ENCODE results near the gene POMC.

Gene POMC

GRCh38 chr2:25178976-25179375, 10.6 kb upstream of the POMC start:
- 96% methylated on average over 9 of the region's 10 CpGs for WGBS (ENCODE audit: insufficient coverage)
- ChIA-PET POLR2A (no interaction called here), CTCF (no interaction called here)
- Histone ChIP-seq H3K4me1 (ENCODE audit: control extremely low read depth in 1 of 4, control insufficient read depth in 4 of 4, insufficient read depth in 4 of 4, low read length in 3 of 4) (no peaks in the 10 kb centered on the region), H3K36me3 (ENCODE audit: control insufficient read depth in 4 of 4, insufficient read depth in 4 of 4, low read length in 3 of 4) (no peaks in the 10 kb centered on the region), H3K4me3 (ENCODE audit: control insufficient read depth in 1 of 7, extremely low read depth in 1 of 7, insufficient read depth in 4 of 7, low read depth in 2 of 7, low read length in 6 of 7) (no peak overlapping the region), H3K27me3 (replicated peaks in 2 of 5; ENCODE audit: control insufficient read depth in 4 of 5, insufficient read depth in 5 of 5, low read length in 4 of 5) (peaks cover 0 to 5% (median 0%) of the 10 kb centered on the region in 5 experiments), H3K27ac (ENCODE audit: insufficient read depth in 1 of 2, low read depth in 1 of 2, low read length in 2 of 2, poor library complexity in 1 of 2, severe bottlenecking in 2 of 2) (no peak overlapping the region), H3K9me3 (ENCODE audit: control extremely low read depth in 1 of 5, control insufficient read depth in 4 of 5, insufficient read depth in 2 of 5, low read depth in 1 of 5, low read length in 4 of 5) (no peaks in the 10 kb centered on the region)
- DNase-seq = no peak

GRCh38 chr2:25177211-25177611, 8.8 kb upstream of the POMC start:
- 99% methylated on average over 7 of the region's 8 CpGs for WGBS (ENCODE audit: insufficient coverage)
- CTCF ChIA-PET = interaction anchor here (1.0 kb wide), 1 partner anchor 353 kb away, joined by 3 read pairs; no protein-coding TSS in a partner anchor
- POLR2A ChIA-PET = no interaction called here
- Histone ChIP-seq H3K27me3 (replicated peaks in 2 of 5; ENCODE audit: control insufficient read depth in 4 of 5, insufficient read depth in 5 of 5, low read length in 4 of 5) (peaks cover 0 to 5% (median 0%) of the 10 kb centered on the region in 5 experiments), H3K4me1 (ENCODE audit: control extremely low read depth in 1 of 4, control insufficient read depth in 4 of 4, insufficient read depth in 4 of 4, low read length in 3 of 4) (no peaks in the 10 kb centered on the region), H3K27ac (ENCODE audit: insufficient read depth in 1 of 2, low read depth in 1 of 2, low read length in 2 of 2, poor library complexity in 1 of 2, severe bottlenecking in 2 of 2) (no peak overlapping the region), H3K36me3 (ENCODE audit: control insufficient read depth in 4 of 4, insufficient read depth in 4 of 4, low read length in 3 of 4) (no peaks in the 10 kb centered on the region), H3K4me3 (ENCODE audit: control insufficient read depth in 1 of 7, extremely low read depth in 1 of 7, insufficient read depth in 4 of 7, low read depth in 2 of 7, low read length in 6 of 7) (no peak overlapping the region), H3K9me3 (ENCODE audit: control extremely low read depth in 1 of 5, control insufficient read depth in 4 of 5, insufficient read depth in 2 of 5, low read depth in 1 of 5, low read length in 4 of 5) (no peaks in the 10 kb centered on the region)
- DNase-seq = no peak

GRCh38 chr2:25176541-25177181, 8.3 kb upstream of the POMC start:
- ChIA-PET CTCF (no interaction called here), POLR2A (no interaction called here)
- WGBS (ENCODE audit: insufficient coverage) = 70% methylated on average over 2 of the region's 5 CpGs
- Histone ChIP-seq H3K27me3 (replicated peaks in 2 of 5; ENCODE audit: control insufficient read depth in 4 of 5, insufficient read depth in 5 of 5, low read length in 4 of 5) (peaks cover 0 to 5% (median 0%) of the 10 kb centered on the region in 5 experiments), H3K9me3 (ENCODE audit: control extremely low read depth in 1 of 5, control insufficient read depth in 4 of 5, insufficient read depth in 2 of 5, low read depth in 1 of 5, low read length in 4 of 5) (no peaks in the 10 kb centered on the region), H3K4me1 (ENCODE audit: control extremely low read depth in 1 of 4, control insufficient read depth in 4 of 4, insufficient read depth in 4 of 4, low read length in 3 of 4) (no peaks in the 10 kb centered on the region), H3K4me3 (ENCODE audit: control insufficient read depth in 1 of 7, extremely low read depth in 1 of 7, insufficient read depth in 4 of 7, low read depth in 2 of 7, low read length in 6 of 7) (no peak overlapping the region), H3K36me3 (ENCODE audit: control insufficient read depth in 4 of 4, insufficient read depth in 4 of 4, low read length in 3 of 4) (no peaks in the 10 kb centered on the region), H3K27ac (ENCODE audit: insufficient read depth in 1 of 2, low read depth in 1 of 2, low read length in 2 of 2, poor library complexity in 1 of 2, severe bottlenecking in 2 of 2) (no peak overlapping the region)
- no peak for DNase-seq

GRCh38 chr2:25176138-25176537, 7.8 kb upstream of the POMC start:
- no peak for DNase-seq
- no peak overlapping the region for H3K4me3 ChIP-seq (ENCODE audit: control insufficient read depth in 1 of 7, extremely low read depth in 1 of 7, insufficient read depth in 4 of 7, low read depth in 2 of 7, low read length in 6 of 7)
- H3K27ac ChIP-seq (ENCODE audit: insufficient read depth in 1 of 2, low read depth in 1 of 2, low read length in 2 of 2, poor library complexity in 1 of 2, severe bottlenecking in 2 of 2) = no peak overlapping the region
- CTCF ChIA-PET = no interaction called here
- POLR2A ChIA-PET = no interaction called here
- H3K36me3 ChIP-seq (ENCODE audit: control insufficient read depth in 4 of 4, insufficient read depth in 4 of 4, low read length in 3 of 4) = no peaks in the 10 kb centered on the region
- peaks cover 0 to 6% (median 0%) of the 10 kb centered on the region in 5 experiments for H3K27me3 ChIP-seq (replicated peaks in 2 of 5; ENCODE audit: control insufficient read depth in 4 of 5, insufficient read depth in 5 of 5, low read length in 4 of 5)
- no peaks in the 10 kb centered on the region for H3K9me3 ChIP-seq (ENCODE audit: control extremely low read depth in 1 of 5, control insufficient read depth in 4 of 5, insufficient read depth in 2 of 5, low read depth in 1 of 5, low read length in 4 of 5)
- H3K4me1 ChIP-seq (ENCODE audit: control extremely low read depth in 1 of 4, control insufficient read depth in 4 of 4, insufficient read depth in 4 of 4, low read length in 3 of 4) = no peaks in the 10 kb centered on the region
- 79% methylated on average over 6 of the region's 6 CpGs for WGBS (ENCODE audit: insufficient coverage)

- no peak overlapping the region for H3K27ac ChIP-seq (ENCODE audit: insufficient read depth in 1 of 2, low read depth in 1 of 2, low read length in 2 of 2, poor library complexity in 1 of 2, severe bottlenecking in 2 of 2)
- peaks cover 0 to 2% (median 0%) of the 10 kb centered on the region in 5 experiments for H3K9me3 ChIP-seq (ENCODE audit: control extremely low read depth in 1 of 5, control insufficient read depth in 4 of 5, insufficient read depth in 2 of 5, low read depth in 1 of 5, low read length in 4 of 5)
- ChIA-PET CTCF (interaction anchor here (1.3 to 1.5 kb wide), 3 partner anchors 12 to 199 kb away, joined by 3 to 4 read pairs (median 3); no protein-coding TSS in a partner anchor), POLR2A (no interaction called here)
- 98% methylated on average over 6 of the region's 6 CpGs for WGBS (ENCODE audit: insufficient coverage)
- peaks cover 7 to 18% (median 10%) of the 10 kb centered on the region in 5 experiments for H3K27me3 ChIP-seq (replicated peaks in 2 of 5; ENCODE audit: control insufficient read depth in 4 of 5, insufficient read depth in 5 of 5, low read length in 4 of 5)
- no peak for DNase-seq
- H3K36me3 ChIP-seq (ENCODE audit: control insufficient read depth in 4 of 4, insufficient read depth in 4 of 4, low read length in 3 of 4) = no peaks in the 10 kb centered on the region
- no peak overlapping the region for H3K4me3 ChIP-seq (ENCODE audit: control insufficient read depth in 1 of 7, extremely low read depth in 1 of 7, insufficient read depth in 4 of 7, low read depth in 2 of 7, low read length in 6 of 7)
- H3K4me1 ChIP-seq (ENCODE audit: control extremely low read depth in 1 of 4, control insufficient read depth in 4 of 4, insufficient read depth in 4 of 4, low read length in 3 of 4) = no peaks in the 10 kb centered on the region
Measured at GRCh38 chr2:25174192-25174861, 5.9 kb upstream of the POMC start.

GRCh38 chr2:25173719-25174118, 5.3 kb upstream of the POMC start:
- no peak overlapping the region for H3K4me3 ChIP-seq (ENCODE audit: control insufficient read depth in 1 of 7, extremely low read depth in 1 of 7, insufficient read depth in 4 of 7, low read depth in 2 of 7, low read length in 6 of 7)
- no peak for DNase-seq
- H3K4me1 ChIP-seq (ENCODE audit: control extremely low read depth in 1 of 4, control insufficient read depth in 4 of 4, insufficient read depth in 4 of 4, low read length in 3 of 4) = peaks cover 0 to 3% (median 1%) of the 10 kb centered on the region in 4 experiments
- 85% methylated on average over 5 of the region's 5 CpGs for WGBS (ENCODE audit: insufficient coverage)
- no peaks in the 10 kb centered on the region for H3K36me3 ChIP-seq (ENCODE audit: control insufficient read depth in 4 of 4, insufficient read depth in 4 of 4, low read length in 3 of 4)
- peaks cover 0 to 2% (median 0%) of the 10 kb centered on the region in 5 experiments for H3K9me3 ChIP-seq (ENCODE audit: control extremely low read depth in 1 of 5, control insufficient read depth in 4 of 5, insufficient read depth in 2 of 5, low read depth in 1 of 5, low read length in 4 of 5)
- POLR2A ChIA-PET = no interaction called here
- no peak overlapping the region for H3K27ac ChIP-seq (ENCODE audit: insufficient read depth in 1 of 2, low read depth in 1 of 2, low read length in 2 of 2, poor library complexity in 1 of 2, severe bottlenecking in 2 of 2)
- H3K27me3 ChIP-seq (replicated peaks in 2 of 5; ENCODE audit: control insufficient read depth in 4 of 5, insufficient read depth in 5 of 5, low read length in 4 of 5) = peaks cover 13 to 24% (median 16%) of the 10 kb centered on the region in 5 experiments
- CTCF ChIA-PET = interaction anchor here (1.3 to 1.5 kb wide), 2 partner anchors 11 to 198 kb away, joined by 3 to 4 read pairs; no protein-coding TSS in a partner anchor

- peaks cover 0 to 2% (median 0%) of the 10 kb centered on the region in 5 experiments for H3K9me3 ChIP-seq (ENCODE audit: control extremely low read depth in 1 of 5, control insufficient read depth in 4 of 5, insufficient read depth in 2 of 5, low read depth in 1 of 5, low read length in 4 of 5)
- DNase-seq = no peak
- H3K36me3 ChIP-seq (ENCODE audit: control insufficient read depth in 4 of 4, insufficient read depth in 4 of 4, low read length in 3 of 4) = no peaks in the 10 kb centered on the region
- ChIA-PET POLR2A (interaction anchor here (0.5 kb wide), 1 partner anchor 23 kb away, joined by 3 read pairs; no protein-coding TSS in a partner anchor), CTCF (interaction anchor here (1.3 kb wide), 1 partner anchor 25 kb away, joined by 3 read pairs; no protein-coding TSS in a partner anchor)
- H3K4me3 ChIP-seq (ENCODE audit: control insufficient read depth in 1 of 7, extremely low read depth in 1 of 7, insufficient read depth in 4 of 7, low read depth in 2 of 7, low read length in 6 of 7) = no peak overlapping the region
- H3K4me1 ChIP-seq (ENCODE audit: control extremely low read depth in 1 of 4, control insufficient read depth in 4 of 4, insufficient read depth in 4 of 4, low read length in 3 of 4) = peaks cover 0 to 17% (median 9%) of the 10 kb centered on the region in 4 experiments
- WGBS (ENCODE audit: insufficient coverage) = 80% methylated on average over 2 of the region's 7 CpGs
- no peak overlapping the region for H3K27ac ChIP-seq (ENCODE audit: insufficient read depth in 1 of 2, low read depth in 1 of 2, low read length in 2 of 2, poor library complexity in 1 of 2, severe bottlenecking in 2 of 2)
- H3K27me3 ChIP-seq (replicated peaks in 2 of 5; ENCODE audit: control insufficient read depth in 4 of 5, insufficient read depth in 5 of 5, low read length in 4 of 5) = peaks cover 13 to 47% (median 31%) of the 10 kb centered on the region in 5 experiments
Measured at GRCh38 chr2:25170888-25171287, 2.5 kb upstream of the POMC start.
